Right hindlimb (tissue), 1 donor: Measurements from ENCODE around the gene CD9.
"Not testable (repeated sequence)": the region's sequence is repeated elsewhere in the genome, so short reads cannot be mapped to it uniquely, and the experiment has no call there.

ENCODE experiments used
- DNase-seq: peaks from one replicate; pipeline ENCODE4 v3.0.0-alpha.2; 2018

Gene CD9

DNA sequence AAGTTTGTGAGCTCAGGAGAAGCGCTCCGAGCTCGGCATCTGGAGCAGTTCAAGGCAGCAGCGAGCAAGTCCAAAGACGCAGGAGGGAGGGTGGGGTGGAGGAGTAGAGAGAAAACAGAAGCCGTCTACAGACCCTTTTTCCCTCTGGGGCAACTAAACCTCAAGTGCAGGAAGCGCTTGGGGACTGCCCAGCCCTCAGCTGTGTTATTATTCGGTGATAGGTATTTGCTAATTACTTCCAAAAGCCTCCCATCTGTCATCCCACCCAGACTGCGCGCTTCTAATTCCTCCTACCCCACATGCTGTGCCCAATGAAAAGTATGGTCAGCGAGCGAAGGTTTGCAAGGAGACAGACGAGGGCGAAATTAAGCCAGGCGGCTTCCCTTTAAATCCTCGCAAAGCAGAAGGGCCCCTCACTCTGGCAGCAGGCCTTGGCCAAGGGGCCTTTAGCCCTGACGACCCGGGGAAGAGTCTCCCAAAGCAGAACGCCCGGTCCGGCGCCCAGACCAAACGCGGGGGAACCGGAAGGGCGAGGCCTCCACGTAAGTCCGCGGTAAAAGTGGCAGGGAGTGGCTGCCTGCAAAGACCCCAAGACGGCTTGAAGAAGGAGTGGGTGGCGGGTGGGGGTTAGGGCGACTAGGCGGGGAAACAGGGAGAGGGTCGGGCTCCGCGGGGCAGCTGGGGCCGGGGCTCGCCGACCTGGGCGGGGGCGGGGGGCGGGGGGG is 507 bp upstream of the CD9 start:
- peak; percentile 70 for DNase-seq

- no peak for DNase-seq
Observed at GRCh38 chr12:6201213-6201608, 1.0 kb downstream of the CD9 start.

DNA sequence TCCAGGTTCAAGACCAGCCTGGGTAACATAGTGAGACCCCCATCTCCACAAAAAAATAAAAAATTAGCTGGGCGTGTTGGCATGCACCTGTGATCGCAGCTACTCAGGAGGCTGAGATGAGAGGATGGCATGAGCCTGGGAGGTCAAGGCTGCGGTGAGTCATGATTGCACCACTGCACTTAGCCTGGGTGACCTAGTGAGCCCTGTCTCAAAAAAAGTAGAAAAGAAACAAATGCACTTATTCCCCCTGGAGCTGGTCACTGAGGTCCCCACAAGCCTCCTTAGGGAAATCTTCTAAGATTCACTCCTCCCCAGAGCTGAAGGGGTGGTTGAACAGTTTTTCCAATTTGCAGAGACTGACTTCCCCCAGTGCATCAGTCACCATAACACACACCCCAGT is 1.6 kb downstream of the CD9 start:
- no peak for DNase-seq

DNA sequence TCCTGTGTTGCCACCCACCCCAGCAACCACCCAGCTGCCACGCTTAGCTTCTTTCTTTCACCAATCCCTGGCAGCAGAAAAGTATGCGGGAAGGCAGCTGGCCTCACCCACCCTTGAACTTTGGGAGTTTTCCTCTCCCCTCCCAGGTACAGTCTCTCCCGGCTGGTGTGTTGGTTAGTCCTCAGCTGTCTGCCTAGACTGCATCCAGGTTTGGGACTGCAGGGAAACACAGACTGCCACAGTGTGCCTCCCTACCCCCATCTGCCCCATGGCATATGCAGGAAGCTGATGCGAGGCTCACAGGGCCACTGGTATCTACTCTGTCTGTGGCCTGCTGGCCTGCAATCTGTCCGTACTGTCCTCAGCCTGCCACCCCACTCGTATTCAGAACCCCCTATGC is 2.1 kb downstream of the CD9 start:
- DNase-seq, result no peak

DNA sequence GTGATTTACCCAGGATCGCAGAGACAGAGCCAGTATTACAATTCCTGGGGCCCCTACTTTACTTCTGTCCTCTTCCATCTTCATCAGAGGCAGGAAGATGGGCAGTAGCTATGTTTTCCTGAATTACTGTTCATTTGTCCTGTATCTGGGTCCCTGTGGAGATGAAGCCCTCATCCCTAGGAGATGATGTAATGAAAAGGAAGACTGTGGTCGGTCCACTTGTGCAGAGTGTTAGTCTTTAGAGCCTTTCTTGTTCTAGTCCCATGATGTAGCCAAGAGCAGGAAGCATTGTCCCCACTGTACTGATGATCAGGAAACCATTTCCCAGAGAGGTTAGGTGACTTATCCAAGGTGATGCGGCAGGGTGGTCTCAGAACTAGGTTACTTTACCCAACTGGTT is 2.6 kb downstream of the CD9 start:
- DNase-seq, result no peak

- DNase-seq, result no peak
Observed at GRCh38 chr12:6203601-6204000, 3.4 kb downstream of the CD9 start.

GRCh38 chr12:6204533-6205143 is 4.4 kb downstream of the CD9 start:
- DNase-seq, result peak; percentile 36

- DNase-seq, result peak; percentile 87
Observed at GRCh38 chr12:6205144-6205539, 4.9 kb downstream of the CD9 start.

- DNase-seq, result peak; percentile 15
Observed at GRCh38 chr12:6205761-6206160, 5.6 kb downstream of the CD9 start.

- DNase-seq, result peak; percentile 76
Observed at GRCh38 chr12:6206327-6206726, 6.1 kb downstream of the CD9 start.

GRCh38 chr12:6207259-6207925 is 7.2 kb downstream of the CD9 start:
- DNase-seq, result peak; percentile 55

DNA sequence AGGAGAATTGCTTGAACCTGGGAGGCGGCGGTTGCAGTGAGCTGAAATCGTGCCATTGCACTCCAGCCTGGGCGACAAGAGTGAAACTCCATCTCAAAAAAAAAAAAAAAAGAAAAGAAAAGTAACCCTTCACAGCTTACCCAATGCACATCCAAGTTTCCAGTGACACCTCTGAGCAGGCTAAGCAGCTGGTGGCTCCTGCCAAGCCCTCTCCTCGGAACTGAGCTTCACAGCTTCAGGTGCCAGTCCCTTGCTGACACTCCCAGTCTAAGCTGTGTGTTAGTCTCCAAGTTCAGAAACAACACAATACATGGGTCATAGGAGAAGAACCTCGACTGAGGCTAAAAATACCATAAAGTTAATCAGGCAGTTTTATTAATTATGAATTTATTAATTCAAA is 7.9 kb downstream of the CD9 start:
- DNase-seq, result peak; percentile 16

DNA sequence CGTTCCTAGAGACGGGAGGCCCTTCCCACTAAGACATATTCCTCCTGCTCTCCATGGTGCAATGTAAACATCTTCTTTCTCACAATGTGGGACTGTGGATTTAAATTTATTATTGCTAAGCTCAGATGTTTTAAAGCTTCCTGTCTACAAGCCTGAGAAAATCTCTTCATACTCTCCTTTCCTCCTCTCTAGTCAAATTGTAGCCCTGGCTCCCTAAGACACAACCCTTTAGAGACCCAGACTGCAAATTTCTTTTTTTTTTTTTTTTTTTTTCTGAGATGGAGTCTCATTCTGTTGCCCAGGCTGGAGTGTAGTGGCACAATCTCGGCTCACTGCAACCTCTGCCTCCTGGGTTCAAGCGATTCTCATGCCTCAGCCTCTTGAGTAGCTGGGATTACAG is 9.2 kb downstream of the CD9 start:
- not testable (repeated sequence) for DNase-seq

DNA sequence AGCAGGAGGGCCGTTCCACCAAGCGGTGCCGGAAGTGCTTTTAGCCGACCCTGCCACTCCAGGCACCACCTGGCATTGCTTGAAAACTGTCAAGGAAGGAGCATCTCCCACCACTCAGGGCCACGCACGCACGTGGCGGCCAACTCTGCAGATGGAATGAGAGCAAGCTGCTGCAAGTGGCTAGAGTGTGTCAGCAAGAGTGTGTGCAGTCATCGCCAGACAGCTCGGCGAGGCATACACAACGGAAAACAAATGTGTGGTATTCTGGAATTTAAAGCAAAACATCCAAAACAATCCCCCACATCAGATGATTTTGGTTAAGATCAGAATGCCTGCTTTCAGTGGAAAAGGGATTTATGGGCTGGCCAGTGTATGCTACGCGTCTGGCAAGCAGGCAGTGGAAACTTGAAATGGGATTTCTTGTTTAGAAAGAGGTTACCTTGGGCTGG is 11.2 kb downstream of the CD9 start:
- peak; percentile 85 for DNase-seq

GRCh38 chr12:6212086-6212485 is 11.9 kb downstream of the CD9 start:
- DNase-seq, result no peak

- DNase-seq, result no peak
Observed at GRCh38 chr12:6213969-6214368, 13.8 kb downstream of the CD9 start.

- DNase-seq, result no peak
Observed at GRCh38 chr12:6214633-6215032, 14.4 kb downstream of the CD9 start.

DNA sequence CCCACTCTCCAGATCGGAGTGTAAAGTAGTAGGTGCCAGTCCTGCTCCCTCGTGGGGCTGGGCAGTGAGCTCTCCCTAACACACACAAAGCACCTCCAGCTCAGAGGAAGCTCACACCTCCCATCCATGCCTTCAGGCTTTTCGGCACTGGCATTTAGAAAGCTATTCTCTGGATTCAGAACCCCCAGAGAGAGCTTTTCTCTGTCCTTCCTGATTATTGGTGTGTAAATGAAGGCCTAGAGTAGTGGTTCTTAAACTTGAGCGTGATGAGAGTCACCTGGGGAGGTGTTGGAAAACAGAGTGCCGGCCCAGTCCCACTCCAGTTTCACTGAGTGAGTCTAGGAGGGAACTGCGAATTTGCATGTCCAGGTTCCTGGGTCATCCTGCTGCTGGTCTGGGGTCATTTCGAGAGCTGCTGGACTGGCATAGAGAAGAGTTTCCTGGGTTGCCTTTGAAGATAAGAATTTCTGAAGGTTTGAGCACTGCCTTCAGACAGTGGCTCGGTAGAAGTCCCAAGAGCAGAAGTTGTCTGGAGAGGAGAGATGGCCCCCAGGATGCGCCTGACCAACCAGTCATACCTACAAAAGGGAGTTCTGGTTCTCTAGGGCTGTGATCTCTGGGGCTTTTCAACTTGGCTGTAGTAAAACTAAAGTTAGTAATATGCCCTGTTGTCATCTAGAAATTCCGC is 15.1 kb downstream of the CD9 start:
- DNase-seq, result no peak

GRCh38 chr12:6215932-6216494 is 15.8 kb downstream of the CD9 start:
- DNase-seq, result peak; percentile 84

DNA sequence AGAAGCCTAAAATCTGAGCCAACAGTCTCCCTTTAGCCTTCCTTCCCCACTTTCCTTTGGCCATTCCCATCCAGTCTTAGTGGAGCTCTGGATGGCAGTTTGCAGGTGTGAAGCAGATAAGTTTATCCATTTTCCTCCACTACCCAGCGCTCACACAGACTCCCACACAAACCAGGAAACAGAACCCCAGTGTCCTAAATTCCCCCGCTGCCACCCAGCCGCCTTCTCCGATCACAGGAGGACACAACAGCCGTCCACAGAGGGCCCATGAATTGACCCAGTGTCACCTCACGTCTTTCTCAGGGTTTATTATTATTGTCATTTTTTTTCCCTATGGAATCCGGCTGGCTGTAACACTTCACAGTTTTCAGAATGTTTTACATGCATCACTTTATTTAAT is 16.4 kb downstream of the CD9 start:
- DNase-seq, result no peak

DNA sequence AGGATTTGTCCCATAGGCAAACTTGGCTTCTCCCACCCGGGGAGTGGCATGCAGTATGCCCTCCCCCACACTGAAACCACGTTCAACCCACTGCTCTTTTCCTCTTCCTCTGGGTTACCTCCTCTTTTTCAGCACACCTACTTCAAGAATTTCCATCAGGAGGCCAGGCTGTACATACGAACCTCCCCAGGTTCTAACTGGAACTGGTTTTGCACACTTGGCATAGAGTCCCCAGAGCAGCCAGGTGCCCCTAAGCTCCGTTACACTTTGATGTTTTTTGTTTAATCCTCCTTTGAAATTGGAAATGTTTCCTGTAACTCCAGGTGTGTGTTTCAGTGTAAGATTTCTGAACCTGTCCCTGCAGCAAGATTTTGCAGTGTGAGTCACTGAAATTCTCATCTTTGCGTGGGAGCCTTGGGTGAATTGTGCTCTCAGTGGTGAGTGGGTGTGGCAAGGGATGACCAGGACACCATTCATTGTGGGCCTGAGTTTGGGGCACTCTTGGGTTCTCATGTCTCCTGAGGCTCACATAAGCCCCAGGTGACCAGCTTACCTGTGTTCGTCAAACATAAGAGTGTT is 18.2 kb downstream of the CD9 start:
- no peak for DNase-seq

DNA sequence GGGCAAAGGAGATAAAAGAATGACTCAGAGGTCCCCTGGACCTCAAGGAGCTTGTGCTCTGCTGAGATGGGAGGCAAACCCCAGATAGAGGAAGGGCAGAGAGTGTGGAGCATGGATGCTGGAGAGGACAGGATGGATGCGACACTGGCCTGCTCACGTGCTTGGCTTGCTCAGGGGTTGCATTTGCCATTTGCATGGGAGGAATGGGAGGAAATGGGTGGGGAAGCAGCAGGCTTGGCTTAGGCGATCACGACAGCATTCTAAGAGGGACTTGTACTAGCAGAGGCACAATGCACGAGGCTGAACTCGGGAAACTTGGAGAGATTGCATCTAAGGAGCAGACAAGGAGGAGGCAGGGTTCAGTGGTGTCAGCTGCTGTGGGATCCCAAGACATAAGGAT is 19.8 kb downstream of the CD9 start:
- no peak for DNase-seq

DNA sequence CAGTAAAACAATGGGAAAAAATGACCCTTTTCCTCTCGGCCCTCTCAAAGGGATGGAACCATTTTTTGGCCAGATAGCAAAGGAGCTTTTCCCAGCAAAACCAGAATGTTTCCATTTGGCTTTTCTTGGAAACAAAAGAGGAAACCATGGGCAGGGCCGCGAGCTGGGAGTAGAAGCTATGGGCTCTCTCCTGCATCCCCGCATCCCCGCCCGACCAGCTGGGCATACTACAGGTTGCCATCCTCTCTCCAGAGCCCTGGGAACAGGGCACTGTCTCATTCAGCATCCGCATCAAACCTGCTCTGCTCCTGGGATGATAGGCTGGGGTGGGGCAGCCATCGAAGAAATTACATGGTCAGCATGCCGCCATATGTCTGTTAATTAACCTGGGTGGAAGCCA is 20.9 kb downstream of the CD9 start:
- DNase-seq, result no peak
